NCI-H774 (cell line): ENCODE data around the gene CASP2.
"Not testable (repeated sequence)": the region's sequence is repeated elsewhere in the genome, so short reads cannot be mapped to it uniquely, and the experiment has no call there.

Source experiments
- DNase-seq: peaks from one replicate; lab custom pipeline; 2025; lab: John Stamatoyannopoulos, UW

The CASP2 gene

GRCh38 chr7:143264196-143264568, 24.0 kb upstream of the CASP2 start:
- DNase-seq, result not testable (repeated sequence)

DNA sequence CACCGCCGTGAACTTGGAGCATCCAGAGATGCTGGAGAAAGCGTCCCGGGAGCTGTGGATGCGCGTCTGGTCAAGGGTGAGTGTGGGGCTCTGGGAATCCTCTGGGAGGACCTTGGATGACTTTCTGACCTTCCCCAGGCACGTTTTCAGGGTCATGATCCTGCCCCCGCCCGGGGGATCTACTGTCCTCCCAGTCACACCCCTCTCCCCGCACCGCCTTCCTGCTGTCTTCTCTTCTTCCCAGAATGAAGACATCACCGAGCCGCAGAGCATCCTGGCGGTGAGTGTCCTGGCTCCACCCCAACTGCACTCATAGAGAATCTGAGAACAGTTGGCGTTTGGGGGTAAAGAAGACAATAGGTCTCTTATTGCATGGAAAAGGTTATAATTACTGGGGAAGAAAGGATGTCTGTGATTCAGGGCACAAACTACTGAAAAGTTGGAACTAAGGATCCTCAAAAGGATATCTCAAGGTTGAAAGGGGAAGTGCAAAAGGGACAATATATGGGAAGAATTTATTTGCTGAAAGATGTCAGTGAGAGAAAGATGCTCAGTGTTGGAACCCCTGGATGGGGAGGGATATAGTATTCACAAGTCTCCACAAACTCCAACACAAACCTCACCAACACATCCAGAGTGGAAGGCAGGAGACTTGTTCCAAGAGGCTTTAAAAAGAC, 23.0 kb upstream of the CASP2 start:
- DNase-seq, result no peak

- DNase-seq, result no peak
Observed at GRCh38 chr7:143269251-143269650, 18.9 kb upstream of the CASP2 start.

DNA sequence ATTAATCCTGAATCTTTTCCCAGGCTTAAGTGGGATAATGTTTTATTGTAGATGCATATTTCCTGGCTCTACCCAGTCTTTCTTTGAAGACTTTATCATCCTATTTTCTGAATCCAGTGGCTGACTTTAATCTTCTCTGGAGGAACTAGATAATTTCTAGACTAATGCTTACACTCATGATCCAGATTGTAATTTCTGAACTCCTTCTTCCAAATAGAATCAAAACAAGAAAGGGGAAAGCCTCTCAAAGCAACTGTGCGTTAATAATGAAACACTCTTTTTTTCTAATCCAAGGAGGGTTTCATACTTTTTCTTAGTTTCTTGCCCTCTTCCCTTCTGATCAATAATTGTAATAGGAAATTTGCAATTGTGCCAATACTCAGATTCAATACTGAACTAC, 16.9 kb upstream of the CASP2 start:
- no peak for DNase-seq

DNA sequence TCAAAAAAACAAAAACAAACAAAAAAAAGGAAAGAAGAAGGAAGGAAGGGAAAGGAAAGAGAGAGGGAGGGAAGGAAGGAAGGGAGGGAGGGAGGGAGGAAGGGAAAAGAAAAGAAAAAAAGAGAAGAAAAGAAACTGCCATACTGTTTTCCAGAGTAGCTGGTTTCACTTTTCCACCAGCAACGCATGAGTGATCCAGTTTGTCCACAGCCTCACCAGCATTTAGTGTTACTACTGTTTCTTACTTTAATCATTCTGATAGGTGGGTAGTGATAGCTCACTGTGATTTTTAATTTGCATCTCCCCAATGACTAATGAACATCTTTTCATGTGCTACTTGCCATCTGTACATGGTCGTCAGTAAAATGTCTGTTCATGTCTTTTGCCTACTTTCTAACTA, 15.3 kb upstream of the CASP2 start:
- no peak for DNase-seq

DNA sequence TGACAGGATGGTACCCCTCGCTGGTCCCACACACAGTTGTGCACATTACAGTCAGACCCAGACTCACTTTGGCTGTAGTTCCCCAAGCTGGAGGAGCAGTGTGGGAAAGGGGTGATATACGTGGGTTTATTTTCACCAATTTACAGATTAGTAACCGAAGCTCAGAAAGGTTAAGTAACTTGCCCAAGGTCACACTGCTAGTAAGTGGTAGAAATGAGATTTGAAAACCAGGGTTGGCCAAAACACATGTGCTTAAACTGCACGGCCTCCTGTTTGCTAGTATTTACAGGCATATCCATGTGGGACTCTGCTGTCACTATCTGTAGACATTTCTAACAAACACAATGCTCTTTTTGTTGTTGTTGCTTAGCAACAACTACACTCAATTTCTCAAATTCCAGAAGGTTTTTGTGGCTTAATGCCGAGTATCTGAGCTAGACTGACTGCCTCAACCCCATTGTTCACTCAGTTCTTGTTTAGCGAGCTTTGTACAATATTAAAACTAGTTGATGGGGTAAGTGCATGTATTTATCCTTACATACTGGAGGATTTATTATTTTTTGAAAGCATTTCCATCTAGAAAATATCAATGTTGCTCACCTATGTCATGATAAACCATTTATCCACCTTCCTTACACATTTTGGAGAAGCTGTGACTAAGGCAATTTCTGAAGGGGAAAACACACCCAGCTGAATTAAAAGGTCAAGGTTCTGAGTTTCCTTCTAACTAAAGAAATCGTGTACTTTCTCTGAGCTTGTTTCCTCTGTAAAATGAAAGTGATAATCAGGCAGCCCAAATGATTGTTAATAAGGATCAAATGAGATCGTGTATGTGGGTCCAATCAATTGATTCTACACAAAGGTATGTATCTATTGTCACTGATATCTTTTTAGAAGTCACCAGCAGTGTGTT, 8.7 kb upstream of the CASP2 start:
- DNase-seq, result no peak

GRCh38 chr7:143280160-143280559, 8.0 kb upstream of the CASP2 start:
- no peak for DNase-seq

DNA sequence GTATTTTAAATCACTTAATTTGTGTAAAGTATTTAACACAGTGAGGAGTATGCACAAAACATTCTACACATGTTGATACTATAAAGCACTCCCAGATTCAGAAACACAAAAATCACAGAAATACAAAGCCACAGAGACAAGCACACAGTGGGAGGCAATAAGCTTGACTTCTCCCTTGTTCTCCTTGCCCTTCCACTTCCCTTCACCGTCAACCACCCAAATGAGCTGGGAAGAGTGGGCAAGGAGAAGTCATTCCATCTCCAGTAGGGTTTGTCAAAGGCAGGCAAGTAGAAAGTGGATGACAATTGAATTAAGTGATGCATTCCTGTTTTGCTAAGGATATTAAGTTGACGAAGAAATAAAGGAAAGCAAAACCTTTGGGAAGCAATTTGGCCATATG, 7.6 kb upstream of the CASP2 start:
- DNase-seq, result no peak

DNA sequence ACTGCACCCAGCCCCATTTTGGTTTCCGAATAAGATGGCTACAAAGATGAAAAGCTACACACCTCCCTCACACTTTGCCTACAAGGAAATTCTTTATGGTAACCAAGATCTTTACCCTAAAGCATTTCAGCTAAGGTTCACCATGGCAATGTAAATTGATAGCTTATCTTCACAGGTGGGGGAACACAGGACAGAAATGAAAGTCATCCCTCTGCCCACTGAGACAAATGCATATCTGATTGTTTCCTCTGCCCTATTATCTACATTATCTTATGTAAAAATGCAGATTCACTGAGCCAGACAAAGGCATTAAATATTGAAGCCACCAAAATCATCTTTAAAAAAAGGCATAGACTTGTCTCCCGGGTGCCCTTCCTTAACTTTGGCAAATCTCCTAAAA, 6.6 kb upstream of the CASP2 start:
- DNase-seq, result no peak

DNA sequence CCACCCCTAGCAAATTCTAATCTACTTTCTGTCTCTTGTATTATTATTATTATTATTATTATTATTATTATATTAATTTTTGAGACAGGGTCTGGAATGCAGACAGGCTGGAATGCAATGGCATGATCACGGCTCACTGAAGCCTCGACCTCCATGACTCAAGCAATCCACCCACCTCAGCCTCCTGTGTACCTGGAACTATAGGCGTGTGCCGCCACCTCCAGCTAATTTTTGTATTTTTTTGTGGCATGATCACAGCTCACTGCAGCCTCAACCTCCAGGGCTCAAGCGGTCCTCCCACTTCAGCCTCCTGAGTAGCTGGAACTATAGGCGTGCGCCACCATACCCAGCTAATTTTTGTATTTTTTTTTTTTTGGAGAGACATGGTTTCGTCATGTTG, 6.0 kb upstream of the CASP2 start:
- no peak for DNase-seq

DNA sequence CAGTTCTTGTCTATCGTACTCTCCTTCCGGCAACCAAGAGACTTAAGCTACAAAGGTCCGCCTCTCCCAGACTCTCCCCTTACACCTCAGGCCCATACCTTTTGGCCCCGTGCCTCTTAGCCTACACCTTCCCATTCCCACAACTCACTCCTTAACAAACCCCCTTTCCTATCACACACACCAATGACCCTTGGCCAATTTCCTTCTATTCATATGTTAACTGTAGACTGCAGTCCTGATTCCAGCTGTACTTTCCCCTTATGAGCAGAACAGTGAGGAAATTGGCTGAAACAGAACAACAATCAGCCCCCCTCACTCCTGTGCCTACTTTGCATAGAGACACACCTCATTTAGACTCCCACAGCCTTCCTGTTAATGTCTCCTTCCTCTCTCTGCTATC, 4.8 kb upstream of the CASP2 start:
- DNase-seq, result no peak

DNA sequence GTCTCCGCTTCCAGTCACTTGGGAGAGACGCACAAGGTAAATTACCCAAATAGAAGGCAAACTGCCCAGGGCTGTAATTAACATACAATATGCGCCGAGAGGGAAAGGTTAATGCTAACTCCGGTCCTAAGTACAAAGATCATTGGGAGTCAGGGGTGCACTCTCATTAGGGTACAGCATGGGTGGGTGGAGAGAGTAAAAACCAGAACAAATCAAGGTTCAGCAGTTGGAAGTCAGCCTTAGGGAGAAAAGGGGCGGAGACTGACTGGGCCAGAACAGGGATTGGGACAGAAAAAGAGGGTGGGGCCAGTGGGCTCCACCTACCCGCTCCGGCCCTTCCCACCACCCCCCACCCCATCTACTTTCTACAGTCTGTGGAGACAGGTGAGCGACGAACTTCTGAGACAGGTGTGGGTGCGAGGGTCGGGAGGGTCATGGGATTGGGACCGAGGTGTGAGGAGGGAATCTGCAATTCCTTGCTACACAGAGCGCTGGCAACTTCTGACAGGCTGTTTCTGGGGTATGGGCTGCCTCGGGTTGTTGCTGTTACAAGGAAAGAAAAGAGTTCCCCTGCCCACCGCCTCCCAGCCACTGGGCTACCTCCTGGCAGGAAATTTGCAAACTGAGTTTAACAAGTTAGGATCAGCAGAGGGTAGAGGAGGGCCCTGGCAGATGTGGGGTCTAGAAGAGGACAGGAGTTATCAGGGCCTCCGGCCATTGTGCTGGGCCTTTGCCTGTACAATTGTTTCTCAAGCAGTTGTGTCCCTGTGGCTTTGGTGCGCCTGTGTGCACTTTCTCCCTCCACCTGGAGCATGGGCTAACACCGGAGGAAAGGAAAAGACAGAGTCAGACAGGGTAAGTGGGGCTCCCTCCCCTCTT, 3.3 kb upstream of the CASP2 start, which contains the start of gene TMEM139:
TSS of gene TMEM139 (plus strand) at position 368 of the 879 bp plus-strand sequence. CDS start 1,000 bp downstream, outside the sequence.
- peak; percentile 60 for DNase-seq

GRCh38 chr7:143285470-143285778, 2.7 kb upstream of the CASP2 start:
- no peak for DNase-seq

DNA sequence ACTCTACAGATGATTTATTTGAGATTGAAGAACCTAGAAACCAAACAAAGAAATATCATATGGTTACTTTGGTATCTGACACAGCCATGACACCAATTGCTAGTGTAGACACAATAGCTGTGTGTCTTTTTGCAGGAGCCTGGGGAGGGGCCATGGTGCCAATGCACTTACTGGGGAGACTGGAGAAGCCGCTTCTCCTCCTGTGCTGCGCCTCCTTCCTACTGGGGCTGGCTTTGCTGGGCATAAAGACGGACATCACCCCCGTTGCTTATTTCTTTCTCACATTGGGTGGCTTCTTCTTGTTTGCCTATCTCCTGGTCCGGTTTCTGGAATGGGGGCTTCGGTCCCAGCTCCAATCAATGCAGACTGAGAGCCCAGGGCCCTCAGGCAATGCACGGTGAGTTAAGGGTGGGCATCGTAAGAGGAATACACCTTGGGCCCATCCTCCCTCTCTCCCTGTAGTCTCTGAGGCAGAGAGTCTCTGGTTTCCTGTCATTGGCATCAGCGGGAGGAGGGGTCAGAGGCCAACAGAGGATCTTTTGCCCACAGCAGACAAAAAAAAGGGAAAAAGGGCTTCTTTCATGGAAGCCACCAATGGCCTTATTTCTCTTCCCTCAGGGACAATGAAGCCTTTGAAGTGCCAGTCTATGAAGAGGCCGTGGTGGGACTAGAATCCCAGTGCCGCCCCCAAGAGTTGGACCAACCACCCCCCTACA, 2.2 kb upstream of the CASP2 start:
- DNase-seq, result no peak

GRCh38 chr7:143286522-143286890, 1.6 kb upstream of the CASP2 start:
- DNase-seq, result no peak

DNA sequence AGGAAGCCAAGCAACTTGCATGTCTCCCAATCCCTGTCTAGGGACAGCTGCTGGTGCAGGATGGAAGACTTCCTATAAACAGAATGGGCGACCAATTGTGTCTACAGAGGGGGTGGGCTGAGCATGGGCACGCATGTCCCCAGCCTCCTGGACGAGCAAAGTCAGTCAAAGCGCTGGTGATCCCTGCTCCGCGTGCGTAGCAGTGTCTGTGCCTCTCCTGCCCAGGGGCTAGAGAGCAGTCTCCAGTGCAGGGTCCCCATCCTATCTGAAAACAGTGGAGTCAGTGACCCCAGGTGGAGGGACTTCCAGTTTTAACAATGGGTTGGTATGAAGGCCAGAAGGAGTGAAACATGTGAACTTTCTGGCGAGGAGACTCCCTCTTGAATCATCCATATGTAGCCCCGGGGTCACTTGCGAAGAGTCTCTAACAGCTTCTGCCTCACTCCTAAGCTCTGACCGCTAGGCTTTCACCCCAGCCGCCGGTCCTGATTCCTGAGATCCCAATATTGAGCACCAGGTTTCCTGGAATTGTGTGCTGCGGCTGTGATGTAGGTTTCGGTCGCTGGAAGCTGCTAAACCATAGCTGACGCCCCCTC, 714 bp upstream of the CASP2 start:
- DNase-seq, result no peak

- no peak for DNase-seq
Observed at GRCh38 chr7:143288836-143289235, 685 bp downstream of the CASP2 start.

GRCh38 chr7:143289421-143289820, 1.3 kb downstream of the CASP2 start:
- no peak for DNase-seq

GRCh38 chr7:143289888-143290287, 1.7 kb downstream of the CASP2 start:
- DNase-seq, result not testable (repeated sequence)

DNA sequence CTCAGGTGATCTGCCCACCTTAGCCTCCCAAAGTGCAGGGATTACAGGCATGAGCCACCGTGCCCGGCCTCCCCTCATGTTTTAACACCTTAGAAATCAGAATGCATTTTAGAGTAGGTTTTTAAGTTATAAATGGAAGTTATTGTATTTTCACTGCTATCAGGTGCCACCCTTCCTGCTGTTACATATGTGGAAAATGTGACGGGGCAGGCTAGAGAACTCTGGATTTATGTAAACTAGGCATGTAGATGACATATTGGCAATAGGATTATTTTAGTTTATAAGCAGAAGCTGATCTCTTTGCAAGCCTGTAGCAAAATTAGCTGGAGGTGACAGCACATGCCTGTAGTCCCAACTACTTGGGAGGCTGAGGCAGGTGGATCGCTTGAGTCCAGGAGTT, 2.1 kb downstream of the CASP2 start:
- no peak for DNase-seq

GRCh38 chr7:143292876-143293275, 4.7 kb downstream of the CASP2 start:
- no peak for DNase-seq

GRCh38 chr7:143295870-143296269, 7.7 kb downstream of the CASP2 start:
- DNase-seq, result no peak
